Prostate gland (tissue), 2 donors: Measurements from ENCODE around the gene ATP11B. TPM values are rescaled to one million over a fixed set of nuclear protein-coding genes. Genes with fewer than 3 reads are reported as not detected.

Experiments
- DNase-seq: peaks from one replicate; pipeline ENCODE4 v3.0.0-alpha.2; 2019; ENCODE audit warnings: low spot score
- H3K27ac ChIP-seq, 2 donors: fragments of 200-600 bp; sonication (generic); 2 replicates each; pipeline ENCODE4 v1.5.1; 2017 to 2019
- H3K27me3 ChIP-seq: fragments of 200-600 bp; sonication (generic); replicated peaks from 2 replicates; pipeline ENCODE4 v1.5.1; 2019; ENCODE audit not compliant: insufficient read depth
- H3K36me3 ChIP-seq, 2 donors: fragments of 200-600 bp; sonication (generic); 1 replicate in 1 of 2; 2 replicates in 1 of 2; pipeline versions ENCODE4 v1.5.1 to v1.8.1; 2017 to 2019
- H3K4me1 ChIP-seq: fragments of 200-600 bp; sonication (generic); replicated peaks from 2 replicates; pipeline ENCODE4 v1.5.1; 2019
- H3K4me3 ChIP-seq, 2 donors: fragments of 200-600 bp; sonication (generic); 2 replicates each; pipeline ENCODE4 v1.5.1; 2017 to 2019
- H3K9me3 ChIP-seq: fragments of 200-600 bp; sonication (generic); 2 replicates; pipeline ENCODE4 v1.5.1; 2017
- POLR2A ChIP-seq: fragments of 450-650 bp; IDR thresholded peaks from one replicate; pipeline ENCODE4 v1.6.1; 2016; ENCODE audit warnings: antibody characterized with exemption, mild to moderate bottlenecking
- POLR2AphosphoS5 ChIP-seq: sonication (generic); formaldehyde crosslinking; IDR thresholded peaks from one replicate; pipeline ENCODE4 v1.6.1; 2017; ENCODE audit warnings: antibody characterized with exemption
- WGBS: methylation state at CpG from one replicate; pipeline ENCODE4 v1.1.5; 2018; 5-methylcytosine and 5-hydroxymethylcytosine counted together
- intact Hi-C: fragments of 100-400 bp; cut with DNase I; formaldehyde crosslinking; loops from one replicate; pipeline ENCODE4 v1.14.2; 2022
- total RNA-seq, 2 donors: library from RNA; depleted of rRNA; stranded (reverse); fragments of >200 nt; gene quantifications; one replicate each; pipeline ENCODE4 v1.1.0, GENCODE V29; 2016
- TF ChIP-seq, protein P1 (sequence below), 4 experiments: fragments of 200-600 bp in 2 of 4; fragments of 450-650 bp in 2 of 4; sonication (generic) in 2 of 4; IDR thresholded peaks; 1 replicate in 3 of 4; 2 replicates in 1 of 4; pipeline ENCODE4 v1.5.1; 2016 to 2019; ENCODE audit warnings: antibody characterized with exemption in 4 of 4, mild to moderate bottlenecking in 2 of 4, moderate library complexity in 2 of 4

ATP11B gene
- total RNA-seq, 2 donors from 2014 or later = 120 to 122 TPM

DNA sequence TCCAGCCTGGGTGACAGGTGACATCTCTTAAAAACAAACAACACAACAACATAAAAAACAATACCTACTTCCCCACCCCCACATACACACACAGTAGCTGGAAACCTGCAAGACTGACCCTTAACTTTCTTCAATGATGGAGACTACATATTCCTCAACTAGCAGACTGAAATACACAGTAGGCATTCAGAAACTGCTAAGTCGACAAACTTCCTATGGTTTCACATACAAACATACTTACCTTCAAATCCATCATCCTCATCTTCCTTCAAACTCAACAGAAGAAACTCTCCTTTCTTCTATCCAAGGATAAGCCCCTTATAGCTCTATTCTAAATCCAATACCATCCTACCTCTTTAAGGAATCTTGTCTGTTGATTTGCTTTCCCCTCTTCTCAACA is 156.4 kb downstream of the ATP11B start:
- DNase-seq = no peak
- Histone ChIP-seq H3K27me3 (no peaks in the 10 kb centered on the region), H3K27ac (no peak overlapping the region), H3K9me3 (no peaks in the 10 kb centered on the region), H3K36me3 (no peaks in the 10 kb centered on the region), H3K4me1 (no peaks in the 10 kb centered on the region), H3K4me3 (no peak overlapping the region)
- intact Hi-C loops = no loop called here
- WGBS = 100% methylated on average over 1 of the region's 1 CpG
- TF ChIP-seq, protein P1, sequence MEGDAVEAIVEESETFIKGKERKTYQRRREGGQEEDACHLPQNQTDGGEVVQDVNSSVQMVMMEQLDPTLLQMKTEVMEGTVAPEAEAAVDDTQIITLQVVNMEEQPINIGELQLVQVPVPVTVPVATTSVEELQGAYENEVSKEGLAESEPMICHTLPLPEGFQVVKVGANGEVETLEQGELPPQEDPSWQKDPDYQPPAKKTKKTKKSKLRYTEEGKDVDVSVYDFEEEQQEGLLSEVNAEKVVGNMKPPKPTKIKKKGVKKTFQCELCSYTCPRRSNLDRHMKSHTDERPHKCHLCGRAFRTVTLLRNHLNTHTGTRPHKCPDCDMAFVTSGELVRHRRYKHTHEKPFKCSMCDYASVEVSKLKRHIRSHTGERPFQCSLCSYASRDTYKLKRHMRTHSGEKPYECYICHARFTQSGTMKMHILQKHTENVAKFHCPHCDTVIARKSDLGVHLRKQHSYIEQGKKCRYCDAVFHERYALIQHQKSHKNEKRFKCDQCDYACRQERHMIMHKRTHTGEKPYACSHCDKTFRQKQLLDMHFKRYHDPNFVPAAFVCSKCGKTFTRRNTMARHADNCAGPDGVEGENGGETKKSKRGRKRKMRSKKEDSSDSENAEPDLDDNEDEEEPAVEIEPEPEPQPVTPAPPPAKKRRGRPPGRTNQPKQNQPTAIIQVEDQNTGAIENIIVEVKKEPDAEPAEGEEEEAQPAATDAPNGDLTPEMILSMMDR (IDR thresholded peaks at IDR 0.05) = no peak
- TF ChIP-seq POLR2A (no peak), POLR2AphosphoS5 (no peak)

DNA sequence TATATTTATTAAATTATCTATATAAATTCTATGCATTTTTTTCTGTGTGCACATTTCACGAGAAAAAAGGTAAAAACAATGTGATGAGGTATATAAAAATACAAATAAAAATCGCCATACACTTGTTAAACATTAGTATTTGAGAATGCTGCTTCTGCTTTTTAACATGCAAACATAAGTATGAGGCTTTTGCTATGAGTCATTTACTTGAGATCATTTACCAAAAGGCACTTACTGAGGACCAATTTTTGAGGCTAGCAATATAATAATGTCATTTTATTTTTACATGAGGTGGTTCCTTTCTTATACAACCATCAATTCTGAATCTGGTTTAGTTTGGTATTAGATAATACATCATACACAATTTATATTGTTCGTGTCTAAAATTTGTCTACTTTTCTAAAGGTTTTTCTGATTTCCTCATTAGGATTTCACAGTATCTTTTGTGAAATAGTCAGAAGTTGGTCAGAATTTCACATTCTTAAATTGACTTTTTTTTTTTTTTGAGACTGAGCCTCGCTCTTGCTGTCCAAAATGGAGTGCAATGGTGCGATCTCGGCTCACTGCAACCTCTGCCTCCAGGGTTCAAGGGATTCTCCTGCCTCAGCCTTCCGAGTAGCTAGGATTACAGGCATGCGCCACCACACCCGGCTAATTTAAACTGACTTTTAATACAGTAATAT is 161.4 kb downstream of the ATP11B start:
- Histone ChIP-seq H3K36me3 (no peaks in the 10 kb centered on the region), H3K4me1 (no peaks in the 10 kb centered on the region), H3K4me3 (no peak overlapping the region), H3K9me3 (no peaks in the 10 kb centered on the region), H3K27me3 (no peaks in the 10 kb centered on the region), H3K27ac (no peak overlapping the region)
- no peak for DNase-seq
- intact Hi-C loops = no loop called here
- WGBS = 86% methylated on average over 9 of the region's 9 CpGs
- TF ChIP-seq POLR2AphosphoS5 (no peak), POLR2A (no peak)
- TF ChIP-seq, protein P1 (IDR thresholded peaks at IDR 0.05) = no peak

DNA sequence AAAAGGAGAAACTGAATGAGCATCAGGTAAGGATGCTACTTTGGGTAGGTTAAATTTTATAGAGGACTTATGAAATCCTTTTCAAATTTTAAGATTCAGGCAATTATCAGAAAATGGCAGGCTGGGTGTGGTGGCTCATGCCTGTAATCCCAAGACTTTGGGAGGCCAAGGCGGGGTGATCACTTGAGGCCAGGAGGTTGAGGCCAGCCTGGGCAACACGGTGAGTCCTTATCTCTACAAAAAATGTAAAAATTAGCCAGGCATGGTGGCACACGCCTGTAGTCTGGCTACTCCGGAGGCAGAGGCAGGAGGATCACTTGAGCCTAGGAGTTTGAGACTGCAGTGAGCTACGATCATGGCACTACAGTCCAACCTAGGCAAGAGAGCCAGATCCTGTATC is 163.9 kb downstream of the ATP11B start:
- Histone ChIP-seq H3K27me3 (no peaks in the 10 kb centered on the region), H3K9me3 (no peaks in the 10 kb centered on the region), H3K27ac (no peak overlapping the region), H3K4me3 (no peak overlapping the region), H3K36me3 (no peaks in the 10 kb centered on the region), H3K4me1 (no peaks in the 10 kb centered on the region)
- intact Hi-C loops = no loop called here
- 92% methylated on average over 5 of the region's 5 CpGs for WGBS
- TF ChIP-seq, protein P1 (IDR thresholded peaks at IDR 0.05) = no peak
- TF ChIP-seq POLR2AphosphoS5 (no peak), POLR2A (no peak)
- DNase-seq = no peak

DNA sequence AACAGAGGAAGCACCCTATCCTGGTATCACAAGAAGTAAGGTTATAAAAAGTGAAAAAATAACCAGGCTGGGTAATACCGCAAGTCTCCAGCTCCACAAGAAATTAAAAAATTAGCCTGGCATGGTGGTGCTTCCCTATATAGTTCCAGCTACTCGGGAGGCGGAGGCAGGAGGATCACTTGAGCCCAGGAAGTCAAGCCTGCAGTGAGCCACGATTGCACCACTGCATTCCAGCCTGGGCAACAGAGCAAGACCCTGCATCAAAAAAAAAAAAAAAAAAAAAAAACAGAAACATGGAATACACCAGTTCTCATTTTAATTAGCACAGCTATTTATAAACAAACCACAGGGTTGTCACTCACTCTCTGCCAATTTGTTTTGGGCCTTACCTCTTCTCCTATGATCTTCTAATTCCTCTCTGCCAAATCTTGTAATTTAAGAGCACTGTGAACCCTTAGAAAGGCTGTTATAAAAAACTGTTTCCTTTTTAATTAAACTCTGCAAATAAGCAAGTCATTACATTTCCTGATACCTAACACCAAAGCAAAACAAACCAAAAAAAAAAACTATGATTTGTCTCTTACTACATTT is 164.5 kb downstream of the ATP11B start:
- 90% methylated on average over 4 of the region's 4 CpGs for WGBS
- no peaks in the 10 kb centered on the region for H3K4me1 ChIP-seq
- no peak for DNase-seq
- intact Hi-C loops = no loop called here
- H3K4me3 ChIP-seq = no peak overlapping the region
- H3K27ac ChIP-seq = no peak overlapping the region
- H3K27me3 ChIP-seq = no peaks in the 10 kb centered on the region
- TF ChIP-seq, protein P1 (IDR thresholded peaks at IDR 0.05) = no peak
- no peak for TF ChIP-seq POLR2A
- TF ChIP-seq POLR2AphosphoS5 = no peak
- no peaks in the 10 kb centered on the region for H3K36me3 ChIP-seq
- H3K9me3 ChIP-seq = no peaks in the 10 kb centered on the region
